Upper lobe of left lung (tissue), 6 donors: Measurements from ENCODE around the gene FBN3. TPM values are rescaled to one million over a fixed set of nuclear protein-coding genes. Genes with fewer than 3 reads are reported as not detected.

Source experiments
- ATAC-seq, 2 donors: fragments of 200-7000 bp; cut with Tn5 transposase; one replicate each; pipeline ENCODE4 v1.9.1; 2022; ENCODE audit warnings: mild to moderate bottlenecking in 2 of 2, moderate library complexity in 2 of 2; ENCODE audit not compliant: low FRiP score in 2 of 2
- DNase-seq, 2 donors: peaks; one replicate each; pipeline ENCODE4 v3.0.0-alpha.2; 2019 to 2020
- H3K27ac ChIP-seq, 4 donors: fragments of 200-600 bp; sonication (generic); one replicate each; pipeline ENCODE4 v1.5.1; 2016 to 2019
- H3K27me3 ChIP-seq, 4 donors: fragments of 200-600 bp; sonication (generic); one replicate each; pipeline ENCODE4 v1.5.1; 2017 to 2019
- H3K36me3 ChIP-seq, 4 donors: fragments of 200-600 bp; sonication (generic); one replicate each; pipeline ENCODE4 v1.5.1; 2016 to 2019
- H3K4me1 ChIP-seq, 4 donors: fragments of 200-600 bp; sonication (generic); one replicate each; pipeline ENCODE4 v1.5.1; 2018 to 2019
- H3K4me3 ChIP-seq, 4 donors: fragments of 200-600 bp; sonication (generic); one replicate each; pipeline ENCODE4 v1.5.1; 2017 to 2019; ENCODE audit warnings: mild to moderate bottlenecking in 2 of 4, moderate library complexity in 1 of 4
- H3K9me3 ChIP-seq, 4 donors: fragments of 200-600 bp; sonication (generic); one replicate each; pipeline ENCODE4 v1.5.1; 2018 to 2019
- CTCF ChIP-seq, 6 experiments: fragments of 450-650 bp in 4 of 6; fragments of 200-600 bp in 2 of 6; sonication (generic) in 2 of 6; IDR thresholded peaks; one replicate each; pipeline ENCODE4 v1.5.1; 2016 to 2019; ENCODE audit warnings: antibody characterized with exemption in 6 of 6
- EP300 ChIP-seq, 4 donors: sonication (generic); formaldehyde crosslinking; IDR thresholded peaks; one replicate each; pipeline ENCODE4 v1.5.1; 2017; ENCODE audit warnings: antibody characterized with exemption in 4 of 4, control low read depth in 2 of 4
- POLR2A ChIP-seq, 4 donors: fragments of 450-650 bp; IDR thresholded peaks; one replicate each; pipeline ENCODE4 v1.5.1; 2016 to 2017; ENCODE audit warnings: antibody characterized with exemption in 4 of 4, mild to moderate bottlenecking in 2 of 4
- POLR2AphosphoS5 ChIP-seq, 2 donors: sonication (generic); formaldehyde crosslinking; IDR thresholded peaks; one replicate each; pipeline ENCODE4 v1.5.1; 2017; ENCODE audit warnings: antibody characterized with exemption in 2 of 2
- WGBS, 2 donors: methylation state at CpG; one replicate each; pipeline ENCODE4 v1.1.5; 2017 to 2018; 5-methylcytosine and 5-hydroxymethylcytosine counted together
- total RNA-seq, 6 donors: library from RNA; depleted of rRNA in 4 of 6; stranded (reverse); fragments of >200 nt in 4 of 6; gene quantifications; one replicate each; pipeline versions ENCODE4 v1.1.0 to v1.2.1, GENCODE V29; 2016 to 2021
- donor health status: DM: no; HTN: no; CAD: no; lungs with moderate emphysema.
- donor health status: DM: no; HTN: yes; CAD: no; lungs with severe emphysema.

FBN3 gene
- total RNA-seq, 6 donors from 2014 or later, result 0.10 to 106 (median 8.0) TPM

GRCh38 chr19:8143041-8143440 lies 6.4 kb downstream of the FBN3 start:
- Histone ChIP-seq H3K27me3 (peaks cover 0 to 4% (median 0%) of the 10 kb centered on the region in 4 donors), H3K4me3 (no peak overlapping the region), H3K27ac (no peak overlapping the region), H3K4me1 (peaks cover 0 to 18% (median 8%) of the 10 kb centered on the region in 4 donors), H3K9me3 (no peaks in the 10 kb centered on the region), H3K36me3 (no peaks in the 10 kb centered on the region)
- no peak for DNase-seq
- WGBS, 2 donors, result 69 to 72% methylated on average over 10 of the region's 10 CpGs
- no peak for ATAC-seq
- TF ChIP-seq POLR2AphosphoS5 (IDR thresholded peaks at IDR 0.05) (no peak), POLR2A (IDR thresholded peaks at IDR 0.05) (no peak)

GRCh38 chr19:8142513-8142900 lies 6.9 kb downstream of the FBN3 start:
- no peak for ATAC-seq
- peaks cover 0 to 14% (median 5%) of the 10 kb centered on the region in 4 donors for H3K4me1 ChIP-seq
- WGBS, 2 donors, result 73 to 81% methylated on average over 6 of the region's 6 CpGs
- H3K9me3 ChIP-seq, result no peaks in the 10 kb centered on the region
- no peaks in the 10 kb centered on the region for H3K36me3 ChIP-seq
- H3K27ac ChIP-seq, result no peak overlapping the region
- TF ChIP-seq POLR2A (IDR thresholded peaks at IDR 0.05), result no peak
- no peak for TF ChIP-seq CTCF (IDR thresholded peaks at IDR 0.05)
- no peak for TF ChIP-seq POLR2AphosphoS5 (IDR thresholded peaks at IDR 0.05)
- TF ChIP-seq EP300 (IDR thresholded peaks at IDR 0.05), result no peak
- no peaks in the 10 kb centered on the region for H3K27me3 ChIP-seq
- H3K4me3 ChIP-seq, result no peak overlapping the region
- DNase-seq, result no peak

DNA sequence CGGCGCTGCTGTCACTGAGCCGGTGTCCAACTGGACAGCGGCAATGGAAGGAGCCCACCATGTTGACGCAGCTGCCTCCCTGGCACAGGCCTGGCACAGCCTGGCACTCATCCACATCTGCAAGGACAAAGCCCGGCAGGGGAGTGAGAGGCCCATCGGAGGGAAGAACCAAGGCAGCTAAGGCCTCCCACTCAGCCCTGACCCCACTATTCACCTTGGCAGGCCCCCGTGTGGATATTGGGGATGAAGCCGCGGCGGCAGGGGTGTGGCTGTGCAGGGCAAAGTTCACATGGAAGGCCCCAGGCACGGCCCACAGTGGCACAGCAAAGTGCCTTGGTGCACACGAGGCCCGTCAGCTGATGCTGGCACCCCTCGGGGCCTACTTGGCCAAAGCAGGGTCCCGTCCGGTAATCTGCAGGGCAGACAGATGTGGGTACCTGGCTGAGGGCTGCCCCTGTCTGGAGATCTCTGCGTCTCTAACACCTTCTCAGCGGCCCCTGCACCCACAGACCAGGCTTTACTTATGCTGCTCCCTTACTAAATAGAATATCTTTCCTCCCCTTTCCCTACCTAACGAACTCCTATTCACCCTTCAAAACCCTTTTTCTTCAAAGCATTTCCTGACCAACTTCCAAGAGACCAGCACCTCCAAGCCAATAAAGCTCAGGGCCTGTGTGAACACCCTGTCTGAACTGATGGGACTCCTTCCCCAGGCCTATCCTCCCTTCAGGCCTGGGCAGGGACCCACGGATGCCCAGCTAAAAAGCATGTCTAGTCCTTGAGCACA lies 7.5 kb downstream of the FBN3 start:
- no peak for DNase-seq
- H3K27me3 ChIP-seq, result no peaks in the 10 kb centered on the region
- H3K4me3 ChIP-seq, result no peak overlapping the region
- peaks cover 0 to 8% (median 2%) of the 10 kb centered on the region in 4 donors for H3K4me1 ChIP-seq
- 92 to 97% methylated on average over 17 to 19 of the region's 21 CpGs for WGBS, 2 donors
- no peak for ATAC-seq
- no peaks in the 10 kb centered on the region for H3K9me3 ChIP-seq
- H3K27ac ChIP-seq, result no peak overlapping the region
- no peaks in the 10 kb centered on the region for H3K36me3 ChIP-seq
- TF ChIP-seq EP300 (IDR thresholded peaks at IDR 0.05) (no peak), POLR2AphosphoS5 (IDR thresholded peaks at IDR 0.05) (no peak), POLR2A (IDR thresholded peaks at IDR 0.05) (no peak), CTCF (IDR thresholded peaks at IDR 0.05) (no peak)

GRCh38 chr19:8138201-8138600 lies 11.2 kb downstream of the FBN3 start:
- no peak for ATAC-seq

DNA sequence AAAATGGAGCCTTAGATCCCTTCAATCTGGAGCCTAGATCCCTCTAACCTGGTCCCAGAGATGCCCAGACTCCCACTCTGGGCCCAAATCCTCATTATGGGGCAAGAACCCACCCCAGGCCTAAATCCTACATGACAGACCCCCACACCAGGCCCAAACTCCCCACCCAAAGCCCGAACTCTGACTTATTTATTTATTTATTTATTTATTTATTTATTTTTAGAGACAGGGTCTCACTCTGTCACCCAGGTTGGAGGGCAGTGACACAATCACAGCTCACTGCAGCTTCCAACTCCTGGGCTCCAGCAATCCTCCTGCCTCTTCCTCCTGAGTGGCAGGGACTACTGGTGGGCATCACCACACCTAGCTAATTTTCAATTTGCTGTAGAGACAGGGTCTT lies 12.0 kb downstream of the FBN3 start:
- TF ChIP-seq CTCF (IDR thresholded peaks at IDR 0.05), result no peak
- TF ChIP-seq POLR2A (IDR thresholded peaks at IDR 0.05), result no peak
- TF ChIP-seq EP300 (IDR thresholded peaks at IDR 0.05), result no peak
- TF ChIP-seq POLR2AphosphoS5 (IDR thresholded peaks at IDR 0.05), result no peak
- Histone ChIP-seq H3K4me3 (no peak overlapping the region), H3K36me3 (no peaks in the 10 kb centered on the region), H3K27me3 (no peaks in the 10 kb centered on the region), H3K9me3 (no peaks in the 10 kb centered on the region), H3K27ac (no peak overlapping the region), H3K4me1 (peaks cover 0 to 7% (median 0%) of the 10 kb centered on the region in 4 donors)
- DNase-seq, result no peak
- 95 to 96% methylated on average over 1 of the region's 1 CpG for WGBS, 2 donors
- ATAC-seq, result no peak

More at GRCh38 chr19:8138201-8138600, 11.2 kb downstream of the FBN3 start:
- no peak for DNase-seq
- Histone ChIP-seq H3K4me3 (no peak overlapping the region), H3K4me1 (peaks cover 0 to 7% (median 0%) of the 10 kb centered on the region in 4 donors), H3K36me3 (no peaks in the 10 kb centered on the region), H3K27me3 (no peaks in the 10 kb centered on the region), H3K9me3 (no peaks in the 10 kb centered on the region), H3K27ac (no peak overlapping the region)
- TF ChIP-seq CTCF (IDR thresholded peaks at IDR 0.05), result no peak
- whole genome bisulfite sequencing, 2 donors, result 92 to 93% methylated on average over 3 to 17 of the region's 17 CpGs
